ENCODE measurements around the gene B3GAT3.
"Not testable (repeated sequence)": the region's sequence is repeated elsewhere in the genome, so short reads cannot be mapped to it uniquely, and the experiment has no call there.

- not testable (repeated sequence) for TF ChIP-seq CTCF (IDR thresholded peaks at IDR 0.05; ENCODE audit: poor library complexity, severe bottlenecking); EP300 (conservative IDR thresholded peaks at IDR 0.05; ENCODE audit: poor library complexity, severe bottlenecking); EZH2 (IDR thresholded peaks at IDR 0.05; ENCODE audit: borderline replicate concordance, insufficient read depth, low read length, poor library complexity, severe bottlenecking); REST (IDR thresholded peaks at IDR 0.05; ENCODE audit: borderline replicate concordance); POLR2AphosphoS5 (IDR thresholded peaks at IDR 0.05); SMC3 (conservative IDR thresholded peaks at IDR 0.05; ENCODE audit: poor library complexity)
Measured at GRCh38 chr11:62571493-62571892, 50.3 kb downstream of the B3GAT3 start.
